Measurements from ENCODE around the gene CROCC2.

Gene CROCC2

DNA sequence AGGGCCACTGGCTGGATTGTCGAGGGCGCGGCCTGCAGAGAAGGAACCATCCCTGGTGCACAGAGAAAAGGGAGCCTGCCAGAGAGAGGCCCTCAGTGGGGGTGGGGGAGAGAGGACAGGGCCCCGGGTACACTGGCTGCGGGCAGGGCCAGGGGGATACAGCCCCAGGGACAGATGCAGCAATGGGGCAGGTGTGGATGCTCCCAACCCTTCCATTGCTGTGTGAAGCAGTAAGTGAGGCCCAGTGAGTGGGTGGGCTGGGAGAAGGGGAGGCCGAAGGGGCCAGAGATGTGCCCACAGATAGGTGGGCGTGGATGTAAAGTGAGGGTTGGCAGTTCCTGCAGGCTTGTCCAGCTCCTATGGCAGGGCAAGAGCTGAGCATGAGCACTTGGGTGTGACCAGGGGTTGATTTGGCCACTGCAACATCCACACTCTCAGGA is 30.1 kb upstream of the CROCC2 start:
- DNase-seq, result no peak

DNA sequence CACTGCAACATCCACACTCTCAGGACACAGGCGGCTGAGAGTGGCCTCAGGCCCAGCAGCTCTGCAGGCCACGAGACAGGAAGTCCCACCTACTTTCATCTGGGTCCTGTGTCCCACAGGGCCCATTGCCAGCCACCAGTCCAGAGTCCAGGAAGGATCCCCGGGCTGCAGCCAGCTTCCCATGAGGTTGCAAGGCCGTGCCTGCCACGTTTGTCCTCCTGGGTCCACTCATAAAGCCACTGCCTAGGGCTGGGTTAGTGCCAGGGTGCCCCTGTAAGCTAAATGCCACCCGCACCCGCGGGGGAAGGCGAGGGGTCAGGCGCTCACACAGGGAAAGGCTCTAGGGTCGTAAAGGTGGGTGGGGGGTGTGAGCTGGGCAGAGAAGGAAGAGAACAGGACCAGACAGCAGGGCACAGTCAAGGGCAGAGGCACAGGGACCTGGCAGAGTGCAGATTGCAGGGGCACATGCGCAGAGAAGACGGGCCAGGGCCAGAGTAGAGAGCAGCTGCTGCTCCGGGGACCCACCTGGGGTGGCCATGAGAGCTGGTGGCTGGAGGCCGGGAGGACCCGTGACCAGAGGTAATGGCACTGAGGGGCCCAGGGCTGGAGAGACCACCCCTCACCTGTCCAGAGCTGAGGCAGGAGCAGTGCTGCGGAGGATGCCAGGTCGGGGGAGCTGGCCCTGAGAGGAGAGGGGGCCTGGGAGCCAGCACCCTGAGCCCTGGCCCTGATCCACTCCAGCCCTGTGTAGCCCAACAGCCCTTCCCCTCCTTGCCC is 29.5 kb upstream of the CROCC2 start:
- DNase-seq, result no peak

GRCh38 chr2:240877460-240878340 is 28.4 kb upstream of the CROCC2 start:
- no peak for DNase-seq

- no peak for DNase-seq
Observed at GRCh38 chr2:240878341-240878936, 27.7 kb upstream of the CROCC2 start.

GRCh38 chr2:240879105-240879504 is 27.0 kb upstream of the CROCC2 start:
- no peak for DNase-seq

- peak; percentile 71 for DNase-seq
Observed at GRCh38 chr2:240881913-240882312, 24.2 kb upstream of the CROCC2 start.

- no peak for DNase-seq
Observed at GRCh38 chr2:240884221-240884620, 21.9 kb upstream of the CROCC2 start.

DNA sequence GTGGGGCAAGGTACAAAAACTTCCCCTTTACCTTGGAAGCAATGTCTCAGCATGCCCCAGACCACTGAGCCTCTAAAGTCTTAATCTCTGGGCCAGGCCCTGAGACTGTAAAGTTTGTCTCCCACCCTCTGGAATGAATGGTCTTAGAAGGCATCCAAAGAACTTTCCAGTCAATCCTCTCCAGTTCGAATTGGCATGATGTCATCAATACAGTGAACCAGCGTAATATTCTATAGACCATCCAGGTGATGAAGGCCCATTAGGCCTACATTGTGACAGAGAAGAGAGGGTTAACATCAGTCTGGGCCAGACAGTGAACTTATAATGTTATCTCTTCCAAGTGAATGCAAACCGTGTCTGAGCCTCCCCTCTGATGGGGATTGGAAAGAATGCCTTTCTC is 21.4 kb upstream of the CROCC2 start:
- no peak for DNase-seq

DNA sequence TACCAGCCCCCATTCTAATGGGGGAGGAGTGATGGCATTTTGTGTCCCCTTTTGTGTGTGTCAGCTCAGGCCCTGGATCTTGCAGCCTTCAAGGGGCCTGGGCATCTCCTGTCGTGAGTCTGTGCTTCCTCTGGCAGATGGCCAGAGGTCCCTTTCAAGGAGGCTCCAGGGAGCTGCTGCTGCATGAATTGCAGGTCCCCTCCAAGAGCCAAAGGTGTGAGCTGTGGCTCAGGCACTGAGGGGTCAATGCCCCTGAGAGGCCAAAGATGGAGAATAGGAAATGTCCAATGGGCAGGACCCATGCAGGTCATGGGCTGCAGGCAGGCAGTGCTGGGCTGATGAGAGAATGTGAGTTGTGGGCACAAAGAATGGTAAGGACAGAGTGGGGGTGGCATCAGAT is 20.6 kb upstream of the CROCC2 start:
- no peak for DNase-seq

GRCh38 chr2:240886023-240886565 is 20.0 kb upstream of the CROCC2 start:
- no peak for DNase-seq

DNA sequence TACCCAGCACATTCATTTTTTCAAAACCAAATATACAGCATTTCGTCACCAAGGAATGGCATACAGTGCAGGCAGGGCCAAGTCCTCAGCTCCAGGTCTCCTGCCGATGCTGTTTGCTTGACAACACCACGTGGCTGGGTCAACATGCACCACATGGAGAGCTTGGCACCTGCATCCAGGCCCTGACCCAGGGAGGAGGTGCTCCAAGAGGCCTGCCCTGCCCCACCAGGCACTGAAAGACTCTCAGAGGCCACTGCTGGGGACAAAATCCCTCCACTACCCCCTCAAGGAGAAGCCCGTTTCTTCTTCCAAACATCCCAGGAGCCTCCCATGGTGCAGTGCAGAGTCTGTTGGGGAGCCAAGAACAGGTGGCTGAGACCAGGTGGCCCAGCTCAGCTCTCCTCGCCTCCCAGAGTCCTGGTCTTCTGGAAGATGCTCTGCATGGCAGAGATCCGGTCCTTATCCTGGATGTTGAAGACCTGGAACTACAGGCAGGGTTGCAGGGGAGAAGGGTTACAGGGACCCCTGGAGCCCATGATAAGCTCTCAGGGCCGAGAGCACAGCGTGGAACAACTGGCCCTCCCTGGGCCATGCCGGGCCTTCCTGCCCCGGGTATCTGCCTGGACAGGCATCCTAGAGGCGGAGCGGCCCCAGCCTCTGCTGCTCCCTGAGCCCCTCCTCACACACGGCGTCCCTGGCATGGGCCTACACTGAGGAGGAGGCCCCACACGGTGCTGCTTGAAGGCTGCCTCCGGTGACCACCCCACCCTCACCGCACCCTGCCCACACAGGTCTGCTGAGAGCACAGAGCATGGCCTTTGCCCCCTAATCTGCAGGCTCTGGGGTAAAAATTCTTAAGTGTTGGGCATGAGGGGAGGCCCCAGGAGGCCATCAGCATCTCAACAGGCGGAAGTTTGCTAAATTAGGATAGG is 19.2 kb upstream of the CROCC2 start:
- no peak for DNase-seq

DNA sequence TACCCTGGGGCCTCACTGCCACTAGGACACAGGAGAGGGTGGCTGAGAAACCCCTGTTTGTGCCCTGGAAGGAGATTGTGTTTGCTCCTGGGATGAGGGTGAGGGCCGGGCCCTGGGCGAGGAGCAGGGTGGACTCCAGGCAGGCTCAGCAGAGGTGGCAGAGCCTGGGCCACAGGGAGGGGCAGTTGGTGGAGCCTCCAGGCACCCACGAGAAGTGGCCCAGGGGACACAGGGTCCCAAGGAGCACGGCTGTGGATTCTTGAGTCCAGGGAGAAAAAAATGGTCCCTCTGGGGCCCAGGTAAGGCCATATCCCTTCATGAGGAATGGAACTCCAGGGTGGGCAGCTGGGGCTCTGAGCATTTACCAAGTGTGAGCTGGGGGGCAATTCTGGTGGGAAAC is 18.5 kb upstream of the CROCC2 start:
- DNase-seq, result no peak

GRCh38 chr2:240888130-240888889 is 17.8 kb upstream of the CROCC2 start:
- no peak for DNase-seq

- DNase-seq, result no peak
Observed at GRCh38 chr2:240888890-240889573, 17.1 kb upstream of the CROCC2 start.

- no peak for DNase-seq
Observed at GRCh38 chr2:240889601-240890560, 16.3 kb upstream of the CROCC2 start.

DNA sequence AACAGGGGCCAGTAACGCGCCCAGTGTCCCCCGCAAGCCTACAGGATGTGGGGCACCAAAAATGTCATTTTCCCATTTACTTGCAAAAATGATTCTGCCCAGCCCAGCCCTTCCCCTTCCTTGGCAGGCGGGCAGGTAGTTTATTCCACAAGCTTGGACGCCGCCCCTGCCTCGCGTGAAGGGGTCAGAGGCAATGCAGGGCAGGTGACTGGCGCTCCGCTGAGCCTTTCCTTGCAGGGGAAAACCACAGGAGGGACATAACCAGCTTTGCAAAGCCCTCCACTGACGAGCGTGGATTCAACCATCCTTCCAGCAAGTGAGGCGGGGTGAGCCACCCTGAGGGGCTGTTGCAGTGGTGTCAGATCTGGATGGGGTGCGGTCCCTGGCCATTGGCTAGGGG is 15.4 kb upstream of the CROCC2 start:
- no peak for DNase-seq

DNA sequence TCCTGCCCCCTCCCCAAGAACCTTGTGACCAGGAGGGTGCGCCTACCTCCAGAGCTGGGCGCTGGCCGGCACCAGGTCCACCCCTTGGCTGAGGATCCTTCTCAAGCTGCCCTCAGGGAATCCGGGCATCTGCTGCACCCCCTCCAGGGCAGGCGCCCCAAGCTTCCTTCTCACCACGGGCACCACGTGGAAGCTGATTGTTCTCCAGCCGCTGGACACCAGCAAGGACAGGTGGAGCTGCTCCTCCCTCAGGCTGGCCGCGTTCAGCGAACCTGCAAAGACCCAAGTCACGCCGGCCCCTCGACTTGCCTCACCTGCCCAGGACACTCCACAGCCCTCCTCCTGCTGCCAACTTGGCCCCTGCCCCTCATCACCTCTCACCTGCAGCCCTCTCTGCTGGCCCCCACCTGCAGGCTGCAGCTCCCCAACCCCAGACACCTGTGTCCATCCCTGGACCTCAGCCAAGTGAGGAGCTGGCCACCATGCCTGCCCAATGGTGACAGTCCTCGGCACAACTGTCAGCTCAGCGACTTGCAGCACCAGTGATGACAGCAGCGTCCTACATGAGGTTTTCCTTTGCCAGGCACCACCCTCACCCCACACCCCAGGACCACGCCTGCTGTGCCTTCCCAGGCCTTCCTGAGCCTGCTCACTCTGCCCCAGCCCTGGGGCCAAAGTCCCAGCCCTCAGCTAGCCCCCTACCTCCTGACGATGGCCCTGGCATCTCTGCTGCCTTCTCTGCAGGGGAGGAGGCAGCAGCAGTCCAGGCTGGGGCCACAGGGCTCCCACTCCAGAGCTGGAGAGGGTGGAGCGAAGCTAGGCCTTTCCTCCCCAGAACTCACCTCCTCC is 14.4 kb upstream of the CROCC2 start:
- no peak for DNase-seq

DNA sequence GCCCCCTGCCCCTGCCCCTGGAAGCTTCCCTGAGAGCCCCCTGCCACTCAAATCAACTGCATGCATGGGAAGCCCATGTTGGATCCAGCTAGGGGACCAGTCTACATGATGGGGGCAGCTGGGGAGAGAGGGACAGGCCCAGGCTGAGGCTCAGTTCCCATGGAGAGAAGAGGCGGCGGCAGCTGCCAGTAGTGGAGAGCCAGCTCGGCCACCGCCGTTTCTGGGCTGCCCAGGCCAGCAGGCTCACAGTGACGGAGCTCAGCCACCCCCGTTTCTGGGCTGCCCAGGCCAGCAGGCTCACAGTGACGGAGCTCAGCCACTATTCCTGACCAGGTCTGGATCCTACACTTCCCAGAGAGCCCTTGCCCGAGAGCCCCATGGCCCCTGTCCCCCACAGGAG is 13.8 kb upstream of the CROCC2 start:
- DNase-seq, result no peak

DNA sequence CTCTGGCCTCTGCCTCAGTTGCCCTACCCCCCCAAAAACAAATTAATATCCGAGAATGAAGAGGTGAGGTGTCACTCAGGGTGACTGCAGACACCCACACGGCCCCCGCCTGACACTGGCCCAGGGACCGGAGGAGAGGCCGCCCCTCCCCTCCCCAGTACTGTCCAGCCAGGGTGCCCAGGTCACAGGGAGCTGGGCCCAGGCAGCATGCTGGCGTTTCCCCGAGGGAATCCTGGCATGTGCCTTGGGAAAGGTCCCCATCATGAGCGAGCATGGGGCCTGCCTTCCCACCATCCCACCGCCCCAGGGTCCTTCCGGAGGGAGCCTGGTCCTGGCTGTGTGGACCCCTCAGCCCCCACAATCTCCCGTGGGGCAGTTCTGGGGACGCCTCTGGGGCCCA is 13.2 kb upstream of the CROCC2 start:
- no peak for DNase-seq

All from NCI-H2081 treated with DMSO at 0.1 percent for 48 hours (cell line).